Frontal cortex (tissue), 4 donors: ENCODE results near the gene RPS6KA2. TPM values are rescaled to one million over a fixed set of nuclear protein-coding genes. Genes with fewer than 3 reads are reported as not detected.
"Not testable (repeated sequence)": the region's sequence is repeated elsewhere in the genome, so short reads cannot be mapped to it uniquely, and the experiment has no call there.

Experiments
- DNase-seq, 2 donors: peaks; one replicate each; pipeline ENCODE4 v3.0.0; 2012; ENCODE audit warnings: low spot score in 2 of 2
- FAIRE-seq: peaks from 2 replicates; lab custom pipeline; 2012; peaks lifted over from hg19 to GRCh38; lab: Jason Lieb, UNC
- total RNA-seq: library from RNA; depleted of rRNA; stranded (reverse); fragments of >200 nt; gene quantifications from one replicate; pipeline ENCODE4 v1.2.3, GENCODE V29; 2014
- donor health status: control.
- donor health status: control.
- donor health status: control.

RPS6KA2 gene
- total RNA-seq, 1 donor from 2014 or later, result 24.9 TPM

DNA sequence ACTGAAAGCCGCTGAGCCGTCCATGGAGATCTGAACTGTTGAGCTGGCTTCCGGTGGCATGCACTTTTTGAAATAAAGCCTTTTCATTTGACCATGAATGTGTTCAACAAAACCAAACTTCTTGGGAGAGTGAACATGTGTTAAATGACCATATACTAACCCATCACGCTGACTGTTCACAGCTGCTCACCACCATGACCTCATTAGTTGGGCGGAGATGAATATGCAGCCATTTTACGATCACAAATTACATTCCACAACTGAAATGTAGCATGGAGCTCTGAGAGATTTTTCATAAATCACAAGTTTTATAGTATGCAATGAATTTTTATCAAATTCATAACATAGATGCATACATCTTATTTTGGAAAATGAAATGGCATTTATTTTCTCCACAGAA lies 44.8 kb downstream of the RPS6KA2 start:
- no peak for DNase-seq
- FAIRE-seq, result no peak

DNA sequence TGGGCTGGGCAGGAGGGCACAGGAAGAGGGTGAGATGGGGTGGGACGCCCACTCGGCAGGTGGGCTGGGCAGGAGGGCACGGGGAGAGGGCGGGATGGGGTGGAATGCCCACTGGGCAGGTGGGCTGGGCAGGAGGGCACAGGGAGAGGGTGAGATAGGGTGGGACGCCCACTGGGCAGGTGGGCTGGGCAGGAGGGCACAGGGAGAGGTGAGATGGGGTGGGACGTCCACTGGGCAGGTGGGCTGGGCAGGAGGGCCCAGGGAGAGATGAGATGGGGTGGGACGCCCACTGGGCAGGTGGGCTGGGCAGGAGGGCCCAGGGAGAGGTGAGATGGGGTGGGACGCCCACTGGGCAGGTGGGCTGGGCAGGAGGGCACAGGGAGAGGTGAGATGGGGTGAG lies 45.2 kb downstream of the RPS6KA2 start:
- FAIRE-seq, DNase-seq: not testable (repeated sequence)

DNA sequence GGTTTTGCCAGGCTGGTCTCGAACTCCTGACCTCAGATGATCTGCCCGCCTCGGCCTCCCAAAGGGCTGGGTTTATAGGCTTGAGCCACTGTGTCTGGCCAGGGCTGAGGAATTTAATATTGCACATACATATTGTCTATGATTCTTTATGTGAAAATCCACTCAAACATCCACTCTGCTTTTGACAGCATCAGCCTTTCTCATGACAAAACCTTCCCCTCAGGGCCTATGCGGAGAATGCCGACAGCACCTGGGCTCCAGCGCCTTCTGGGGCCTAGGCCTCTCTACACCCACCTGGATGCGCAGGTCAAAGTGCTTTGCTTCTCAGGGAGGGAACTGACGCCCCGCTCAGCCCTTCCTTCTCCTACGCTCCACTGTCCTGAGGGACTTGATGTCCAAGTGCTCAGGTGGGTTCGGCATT lies 46.0 kb downstream of the RPS6KA2 start:
- FAIRE-seq, result no peak
- DNase-seq, result no peak

DNA sequence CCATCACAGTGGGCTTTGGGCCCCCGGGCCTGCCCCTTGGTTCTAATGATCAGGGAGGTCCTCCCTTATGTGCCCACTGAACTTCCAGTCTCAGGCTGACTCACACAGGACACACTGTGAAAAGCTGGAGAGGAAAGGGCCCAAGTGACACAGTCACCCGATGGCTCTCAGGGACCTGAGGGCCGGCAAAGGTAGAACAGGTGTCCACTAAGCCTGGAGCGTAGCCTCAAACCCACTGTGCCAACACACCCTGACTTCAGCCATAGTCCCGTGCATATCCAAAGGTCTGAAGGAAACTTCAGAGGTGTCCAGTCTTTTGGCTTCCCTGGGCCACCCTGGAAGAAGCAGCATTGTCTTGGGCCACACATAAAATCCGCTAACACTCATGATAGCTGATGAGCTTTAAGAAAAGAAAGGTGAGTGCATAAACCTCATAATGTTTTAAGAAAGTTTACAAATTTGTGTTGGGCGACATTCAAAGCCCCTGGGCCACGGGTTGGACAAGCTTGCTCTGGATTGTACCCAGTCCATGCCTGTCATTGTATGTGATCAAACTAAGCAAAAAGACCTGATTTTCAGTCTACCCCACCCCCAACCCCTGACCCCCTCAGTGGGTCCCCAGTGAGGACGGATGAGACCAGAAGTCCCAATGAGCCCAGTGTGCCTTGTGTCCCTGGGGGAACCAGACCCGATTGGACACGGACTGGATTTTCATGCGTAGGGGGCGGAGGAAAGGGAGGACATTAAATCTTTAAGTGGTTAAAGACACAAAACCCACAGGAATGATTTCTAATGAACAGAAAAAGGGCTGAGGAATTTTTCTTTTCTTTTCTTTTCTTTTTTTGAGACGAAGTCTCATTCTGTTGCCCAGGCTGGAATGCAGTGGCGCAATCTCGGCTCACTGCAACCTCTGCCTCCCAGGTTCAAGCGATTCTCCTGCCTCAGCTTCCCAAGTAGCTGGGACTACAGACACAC lies 46.7 kb downstream of the RPS6KA2 start:
- FAIRE-seq (no peak), DNase-seq (no peak)

DNA sequence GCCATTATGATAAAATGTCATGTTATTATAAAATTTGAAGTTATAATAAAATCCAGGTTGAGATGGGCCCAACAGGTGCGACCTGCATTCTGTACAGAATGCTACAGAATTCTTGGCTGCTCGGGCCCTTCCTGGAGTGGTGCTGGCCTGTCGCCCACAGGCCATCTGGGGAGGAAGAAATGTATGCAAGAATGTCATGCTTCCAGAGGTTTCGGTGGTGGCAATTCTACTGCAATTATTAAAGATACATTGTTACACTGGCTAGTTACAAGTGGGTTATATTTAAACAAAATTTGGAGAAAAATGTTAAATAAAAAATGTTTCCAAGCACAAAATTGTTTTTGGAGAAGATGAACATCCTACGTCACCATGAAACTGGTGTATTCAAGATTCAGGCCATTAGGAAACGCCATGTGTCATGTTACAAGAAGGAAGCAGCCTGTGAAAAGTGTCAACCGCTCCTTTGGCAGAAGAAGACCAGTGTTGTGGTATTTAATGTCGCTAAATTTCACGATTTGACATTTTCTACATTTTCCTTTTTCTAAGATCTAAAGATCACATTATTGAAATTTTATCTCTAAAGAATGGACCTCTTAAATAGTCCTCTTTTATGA lies 47.7 kb downstream of the RPS6KA2 start:
- DNase-seq, result no peak

DNA sequence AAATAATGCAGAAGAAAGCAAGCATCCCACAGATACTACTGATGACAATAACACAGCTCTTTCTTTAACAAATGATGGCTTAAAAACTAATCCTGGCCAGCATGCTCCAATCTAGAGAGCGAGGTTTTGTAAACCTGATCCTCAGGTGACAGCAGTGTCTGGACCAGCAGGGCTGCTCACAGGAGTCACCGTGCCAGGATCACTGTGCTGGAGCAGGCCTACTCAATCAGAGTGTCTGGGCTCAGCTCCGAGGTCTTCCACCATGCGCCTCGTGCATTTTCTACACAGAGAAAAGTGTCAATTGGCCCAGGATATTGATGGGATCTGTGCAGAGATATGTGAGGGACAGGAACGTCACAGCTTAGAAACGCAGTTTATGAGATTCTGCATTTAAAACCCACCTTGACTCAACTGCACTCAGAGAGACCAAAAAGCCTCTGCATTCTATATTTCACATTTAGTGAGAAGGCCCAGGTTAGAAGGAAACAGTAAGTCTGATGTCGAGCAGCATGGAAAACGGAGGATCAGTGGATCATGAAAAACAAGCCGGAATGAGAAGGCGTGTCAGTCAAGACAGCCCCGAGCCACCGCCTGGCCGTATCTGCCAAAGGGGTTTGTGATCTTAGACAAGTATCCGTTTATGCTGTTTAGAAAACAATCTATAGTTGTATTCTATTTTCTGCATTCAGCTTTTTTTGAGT lies 48.4 kb downstream of the RPS6KA2 start:
- FAIRE-seq, result no peak

More for the DNA sequence above, 47.7 kb downstream of the RPS6KA2 start:
- no peak for FAIRE-seq

DNA sequence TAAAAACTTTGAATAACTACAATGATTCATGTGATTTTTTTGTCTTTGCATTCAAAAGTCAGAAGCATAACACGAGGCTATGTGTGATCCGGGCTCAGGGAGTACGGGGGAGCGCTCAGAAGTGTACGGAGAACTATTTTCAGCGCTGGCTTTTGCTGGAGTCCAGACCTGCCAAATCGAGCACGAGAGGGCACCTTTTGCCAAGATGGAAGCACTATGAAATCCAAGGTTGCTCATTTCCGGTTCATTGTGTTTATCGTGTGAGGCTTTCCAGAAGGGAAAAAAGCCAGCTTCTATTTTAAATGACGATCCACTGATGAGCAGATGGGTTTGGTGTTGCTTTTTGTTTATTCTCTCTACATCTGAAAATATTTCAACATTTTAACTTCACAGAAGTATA lies 51.8 kb downstream of the RPS6KA2 start:
- DNase-seq (no peak), FAIRE-seq (no peak)

More for the DNA sequence above, 48.4 kb downstream of the RPS6KA2 start:
- no peak for DNase-seq

DNA sequence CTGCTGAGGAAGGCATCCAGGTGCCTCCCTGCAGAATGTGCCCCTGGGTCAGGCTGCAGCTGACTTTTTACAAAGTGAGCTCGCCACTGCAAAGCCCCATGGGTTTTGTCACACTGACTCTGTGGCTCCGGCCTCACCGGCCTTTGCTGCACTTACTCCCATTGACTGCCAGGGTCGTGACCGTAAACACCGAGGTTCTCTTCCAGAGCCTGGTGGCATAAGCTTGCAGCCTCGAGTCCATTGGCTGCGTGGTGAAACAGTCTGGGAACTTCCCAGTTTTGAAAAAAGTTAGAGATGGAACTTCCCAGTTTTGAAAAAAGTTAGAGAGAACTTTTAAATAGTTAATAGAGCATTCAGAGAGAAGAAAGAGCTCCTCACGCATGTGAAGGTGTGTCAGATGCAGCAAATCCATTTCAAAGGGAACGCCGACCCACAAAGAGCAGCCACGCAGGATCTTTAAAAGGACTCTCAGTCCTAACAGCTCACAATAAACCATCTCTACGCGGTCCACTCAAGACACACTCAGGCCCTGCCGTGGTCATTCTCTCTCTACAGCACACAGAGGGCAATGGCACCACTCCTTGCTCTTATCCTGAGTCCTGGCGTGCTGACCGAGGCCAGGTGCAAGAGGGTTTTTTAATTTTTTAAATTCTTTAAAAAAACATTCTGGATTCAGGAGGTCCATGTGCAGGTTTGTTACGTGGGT lies 53.4 kb downstream of the RPS6KA2 start:
- FAIRE-seq, result no peak
- no peak for DNase-seq

DNA sequence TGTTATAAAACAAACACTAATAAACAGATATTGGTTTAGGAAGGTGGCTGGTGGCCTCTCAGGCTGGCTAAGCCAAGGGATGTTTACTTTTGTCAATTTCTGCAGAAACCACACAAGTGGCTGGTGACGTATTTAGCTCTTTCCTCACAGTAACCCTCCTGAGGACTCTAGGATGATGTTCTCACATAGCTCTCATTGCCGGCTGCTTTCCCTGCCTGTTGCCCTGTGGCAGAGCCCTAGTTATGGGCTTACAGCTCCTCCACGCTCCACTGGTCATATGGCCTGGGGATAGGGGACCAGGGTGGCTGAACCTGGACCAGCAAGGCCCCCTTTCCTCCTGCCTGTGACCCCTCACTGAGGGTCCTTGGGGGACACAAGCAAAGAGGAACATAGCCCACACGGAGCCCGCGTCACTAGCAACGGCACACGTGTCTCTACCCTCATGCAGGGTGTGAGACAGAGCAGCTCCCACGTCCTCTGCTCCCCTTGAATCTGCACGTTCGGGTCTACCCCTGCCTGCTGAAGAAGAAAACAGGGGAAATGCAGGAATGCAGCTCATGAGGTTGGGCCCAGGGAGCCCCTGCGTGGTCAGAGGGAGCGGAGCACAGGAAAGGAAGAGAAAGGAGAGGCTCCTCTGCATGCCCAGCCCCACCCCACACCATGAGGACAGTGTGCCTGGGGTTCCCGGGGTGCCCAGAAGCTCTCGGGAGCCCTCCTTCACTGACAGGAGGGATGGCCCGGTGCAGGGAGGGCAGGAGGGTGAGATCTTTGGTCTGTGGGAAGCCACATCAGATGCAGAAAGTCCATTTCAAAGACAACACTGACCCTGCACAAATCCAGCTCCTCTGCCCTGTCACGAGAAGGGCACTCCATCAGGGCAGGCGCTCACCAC lies 54.4 kb downstream of the RPS6KA2 start:
- DNase-seq, result no peak
- FAIRE-seq, result no peak

DNA sequence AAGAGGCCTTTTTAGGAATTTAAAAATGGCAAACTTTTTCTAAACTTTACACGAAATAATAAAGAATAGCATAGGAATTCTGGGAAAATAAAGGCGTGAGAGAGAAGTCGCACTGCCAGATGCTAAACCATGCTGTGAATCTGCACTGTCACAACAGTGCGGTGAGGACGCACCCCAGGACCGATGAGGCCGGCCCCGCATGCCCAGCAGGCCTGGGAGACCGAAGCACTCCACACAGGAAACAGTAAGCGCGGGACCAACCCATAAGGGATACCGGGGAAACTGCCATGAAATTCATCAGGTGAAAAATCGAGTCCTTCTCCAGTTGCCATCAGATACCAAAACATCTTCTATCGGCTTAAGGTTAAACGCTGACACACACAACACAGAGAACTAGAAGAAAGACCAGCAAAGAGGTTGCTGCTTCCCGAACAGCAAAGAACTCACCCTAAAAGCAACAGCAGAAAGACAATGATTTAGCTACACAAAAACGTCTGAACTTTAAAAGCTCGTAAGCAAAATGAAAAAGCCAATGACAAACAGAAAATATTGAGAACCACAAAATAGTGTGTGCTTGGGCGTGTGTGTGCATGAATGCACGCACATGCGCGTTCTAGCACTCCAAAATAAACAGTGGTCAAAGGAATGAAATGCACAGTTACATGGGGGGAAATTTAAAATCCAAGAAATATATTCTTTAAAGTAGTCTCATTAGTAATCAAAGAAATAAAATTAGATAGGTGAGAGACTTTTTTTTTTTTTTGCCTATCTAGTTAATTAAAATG lies 55.9 kb downstream of the RPS6KA2 start:
- no peak for FAIRE-seq
- no peak for DNase-seq

DNA sequence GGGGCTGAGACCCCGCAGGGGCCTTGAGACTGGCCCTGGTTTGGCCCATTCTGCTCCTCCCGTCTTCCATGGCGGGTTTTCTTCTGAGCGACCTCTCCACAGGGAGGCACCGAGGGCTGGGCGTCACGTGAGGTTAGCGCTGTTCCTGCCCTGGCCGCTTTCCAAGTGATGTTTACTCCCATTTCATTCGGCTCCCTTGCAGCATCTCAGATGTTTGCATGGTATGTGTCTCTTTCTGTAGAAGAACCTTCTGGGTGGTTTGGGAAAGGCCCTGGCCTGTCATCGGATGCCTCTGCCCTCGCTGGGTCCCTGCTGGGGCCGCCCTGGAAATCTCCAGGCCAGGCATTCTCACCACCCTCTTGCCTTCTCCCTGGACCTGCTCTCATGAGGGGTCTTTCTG lies 57.8 kb downstream of the RPS6KA2 start:
- FAIRE-seq (no peak), DNase-seq (no peak)

DNA sequence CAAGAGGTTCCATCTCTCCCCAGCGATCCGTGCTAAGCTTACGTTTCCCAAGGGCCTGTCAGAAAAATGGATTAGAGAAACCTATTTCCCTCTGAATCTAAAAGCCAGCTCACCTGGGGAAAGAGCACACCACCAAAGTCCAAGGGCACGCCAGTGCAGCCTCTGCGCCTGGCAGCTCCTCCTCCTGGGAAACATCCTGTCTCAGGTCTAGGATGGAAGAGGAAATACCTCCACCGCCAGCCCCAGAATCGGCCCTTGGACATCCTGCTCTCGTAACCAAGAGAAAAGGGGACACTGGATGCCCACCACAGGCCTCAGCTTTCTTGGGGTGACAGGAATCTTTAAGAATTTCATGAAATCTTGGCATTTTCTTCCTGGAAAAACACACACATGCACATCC lies 59.2 kb downstream of the RPS6KA2 start:
- DNase-seq (no peak), FAIRE-seq (no peak)

DNA sequence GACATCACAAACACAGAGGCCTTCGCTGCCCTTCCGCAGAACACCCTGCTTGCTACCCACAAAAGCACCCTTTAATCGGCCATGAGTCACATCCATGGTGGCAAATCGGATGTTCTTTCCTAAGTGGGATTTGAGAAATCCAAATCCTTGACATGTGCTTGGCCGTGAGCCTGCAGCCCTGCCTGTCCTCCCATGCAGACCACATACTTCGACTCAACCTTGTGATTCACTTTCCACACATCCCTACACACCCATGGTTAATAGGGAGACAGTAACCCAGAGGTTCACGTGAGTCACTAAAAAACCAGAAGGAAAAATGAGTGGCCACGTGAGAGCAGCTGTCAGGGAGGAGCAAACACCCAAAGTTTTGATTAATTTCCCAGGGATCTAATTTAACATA lies 59.9 kb downstream of the RPS6KA2 start:
- FAIRE-seq, result no peak

DNA sequence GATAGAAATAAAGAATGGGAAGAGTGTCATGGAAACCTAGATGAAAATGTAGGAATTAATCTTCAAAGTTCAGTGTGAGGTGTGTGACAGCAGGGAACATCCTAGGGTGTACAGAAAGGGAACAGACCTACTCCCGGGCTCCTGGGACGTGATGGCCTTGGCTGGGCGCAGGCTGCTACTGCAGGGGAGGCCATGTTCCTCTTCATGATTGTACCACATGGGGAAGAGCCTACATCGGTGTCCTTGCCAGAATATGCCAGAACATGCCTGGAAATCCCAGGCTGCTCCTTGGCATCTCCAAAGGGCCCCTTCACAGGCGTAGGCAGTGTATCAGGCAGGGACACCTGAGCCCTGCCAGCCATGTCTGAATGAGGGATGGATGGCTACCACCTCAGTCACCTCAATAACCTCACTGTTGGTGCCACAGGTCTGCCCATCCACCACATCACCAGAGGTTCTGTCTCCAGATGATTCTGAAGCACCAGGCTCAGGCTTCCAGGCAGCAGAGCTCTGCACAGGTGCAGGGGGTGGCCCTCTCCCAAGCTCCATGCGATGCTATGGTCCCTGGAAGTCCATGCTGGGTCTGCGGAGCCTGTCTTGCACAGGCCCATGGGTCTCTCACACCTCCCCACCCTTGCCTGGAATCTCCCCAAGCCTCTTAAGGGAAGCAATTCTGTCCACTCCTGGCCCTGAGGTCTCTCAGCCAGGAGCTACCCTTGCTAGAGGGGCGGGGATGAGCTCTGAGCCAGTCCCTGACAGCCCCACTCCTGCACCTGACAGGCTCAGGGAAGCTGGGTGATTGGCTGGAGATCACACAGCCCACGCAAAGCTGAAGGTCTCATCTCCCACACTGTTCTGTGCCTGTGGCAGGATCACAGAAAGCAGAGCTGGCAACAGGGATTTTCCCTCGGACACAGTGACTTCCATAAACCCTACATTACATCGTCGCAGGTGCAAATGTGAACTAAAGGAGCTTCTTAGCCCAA lies 60.7 kb downstream of the RPS6KA2 start:
- FAIRE-seq, result no peak
- no peak for DNase-seq

More for the DNA sequence above, 59.9 kb downstream of the RPS6KA2 start:
- DNase-seq, result no peak

DNA sequence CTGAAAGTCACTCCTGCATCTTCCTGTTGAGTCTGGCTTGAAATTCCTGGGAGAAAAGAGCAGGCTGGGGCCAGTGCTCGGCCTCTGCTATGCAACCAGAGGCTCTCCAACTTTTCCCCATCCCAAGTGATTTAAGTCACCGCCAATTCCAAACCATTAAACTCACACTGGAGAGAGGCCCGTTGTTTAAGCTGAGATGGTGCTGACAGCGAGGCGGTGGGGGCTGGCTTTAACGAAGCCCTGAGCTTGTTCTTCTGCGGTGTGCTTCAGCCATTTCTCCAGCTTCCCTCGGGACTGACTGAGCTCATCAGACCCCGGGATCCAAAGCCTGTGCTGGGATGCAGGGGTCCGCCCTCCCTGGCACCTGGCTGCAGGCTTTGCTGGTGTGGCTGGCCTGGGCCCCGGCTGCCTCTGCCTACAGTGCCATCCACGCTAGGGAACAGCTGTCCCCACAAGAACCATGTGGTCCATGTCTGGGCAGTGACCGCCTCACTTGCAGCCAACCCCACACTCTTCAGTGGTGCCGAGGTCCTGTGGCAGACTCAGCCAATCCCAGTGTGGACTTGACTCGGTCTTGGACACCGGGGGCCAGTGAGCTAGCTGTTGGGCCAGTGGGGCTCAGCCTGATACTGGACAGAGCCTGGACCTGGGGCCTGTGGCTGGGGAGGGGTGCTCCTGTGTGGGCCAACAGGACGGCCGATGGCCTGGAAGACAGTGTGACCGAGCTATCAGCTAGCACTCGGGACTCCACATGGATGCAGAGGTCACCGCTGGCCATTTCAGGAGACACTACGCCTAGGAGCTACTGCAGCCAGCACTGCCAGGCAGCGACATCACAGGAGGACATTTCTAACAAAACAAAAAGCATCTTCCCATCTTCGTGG lies 61.7 kb downstream of the RPS6KA2 start:
- DNase-seq (no peak), FAIRE-seq (no peak)

DNA sequence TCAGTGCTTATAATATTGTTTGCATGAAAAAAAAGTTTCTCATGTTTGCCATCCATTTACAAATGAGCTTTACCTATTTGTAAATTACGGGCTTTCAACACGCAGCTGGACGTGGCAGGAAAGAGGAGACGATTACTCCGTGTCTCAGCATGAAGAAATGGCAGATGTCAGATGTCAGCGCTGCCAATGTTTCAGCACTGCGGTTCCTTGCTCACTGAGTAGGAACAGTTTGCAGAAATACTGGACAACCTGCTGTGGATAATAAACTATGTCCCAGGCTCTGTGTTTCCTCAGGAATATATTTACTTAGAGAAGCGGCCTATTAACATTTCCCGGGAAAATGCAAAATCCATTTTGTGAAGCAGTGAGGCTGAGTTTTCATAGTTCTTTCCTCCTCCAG lies 63.2 kb downstream of the RPS6KA2 start:
- no peak for DNase-seq
- FAIRE-seq, result no peak
